IPS-11a (cell line): Measurements from ENCODE around the gene TSPEAR.

Experiments used
- H3K4me3 ChIP-seq: one replicate; pipeline ENCODE4 v1.5.1; 2013; ENCODE audit warnings: low read depth, low read length, control low read depth

The TSPEAR gene

DNA sequence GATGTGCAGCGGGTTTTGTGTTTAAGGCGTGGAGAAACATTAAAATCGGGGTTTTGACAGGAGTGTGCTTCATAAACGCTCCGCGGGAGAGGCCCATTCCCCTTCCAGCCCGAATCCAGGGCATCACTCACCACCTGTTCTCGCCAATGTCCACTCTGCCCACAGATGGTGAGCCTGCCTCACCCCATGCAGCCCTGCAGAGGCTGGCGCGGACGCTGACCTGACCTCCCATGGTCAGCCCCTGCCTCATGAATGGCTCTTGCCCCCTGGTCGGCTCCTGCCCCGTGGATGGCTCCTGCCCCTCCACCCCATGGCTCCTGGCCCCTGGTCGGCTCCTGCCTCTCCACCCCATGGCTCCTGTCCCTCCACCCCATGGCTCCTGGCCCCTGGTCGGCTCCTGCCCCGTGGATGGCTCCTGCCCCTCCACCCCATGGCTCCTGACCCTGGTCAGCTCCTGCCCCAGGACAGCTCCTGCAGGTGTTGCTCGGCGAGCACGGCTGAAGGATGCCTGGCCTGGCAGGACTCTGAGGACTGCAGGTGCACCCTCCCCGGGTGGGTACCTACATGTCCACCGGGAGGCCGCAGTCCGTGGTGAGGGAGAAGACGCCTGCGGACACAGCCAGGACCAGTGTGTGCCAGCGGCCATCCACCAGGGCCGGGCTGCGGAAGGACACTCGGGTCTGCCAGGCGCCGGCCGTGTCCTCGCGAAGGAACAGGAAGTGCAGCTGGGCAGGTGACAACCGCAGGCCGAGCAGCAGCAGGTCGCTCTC, 178.1 kb downstream of the TSPEAR start:
- no peak overlapping the region for H3K4me3 ChIP-seq

GRCh38 chr21:44532712-44533111, 178.7 kb downstream of the TSPEAR start:
- H3K4me3 ChIP-seq = no peak overlapping the region

- H3K4me3 ChIP-seq = no peak overlapping the region
Measured at GRCh38 chr21:44531606-44532564, 179.5 kb downstream of the TSPEAR start.

DNA sequence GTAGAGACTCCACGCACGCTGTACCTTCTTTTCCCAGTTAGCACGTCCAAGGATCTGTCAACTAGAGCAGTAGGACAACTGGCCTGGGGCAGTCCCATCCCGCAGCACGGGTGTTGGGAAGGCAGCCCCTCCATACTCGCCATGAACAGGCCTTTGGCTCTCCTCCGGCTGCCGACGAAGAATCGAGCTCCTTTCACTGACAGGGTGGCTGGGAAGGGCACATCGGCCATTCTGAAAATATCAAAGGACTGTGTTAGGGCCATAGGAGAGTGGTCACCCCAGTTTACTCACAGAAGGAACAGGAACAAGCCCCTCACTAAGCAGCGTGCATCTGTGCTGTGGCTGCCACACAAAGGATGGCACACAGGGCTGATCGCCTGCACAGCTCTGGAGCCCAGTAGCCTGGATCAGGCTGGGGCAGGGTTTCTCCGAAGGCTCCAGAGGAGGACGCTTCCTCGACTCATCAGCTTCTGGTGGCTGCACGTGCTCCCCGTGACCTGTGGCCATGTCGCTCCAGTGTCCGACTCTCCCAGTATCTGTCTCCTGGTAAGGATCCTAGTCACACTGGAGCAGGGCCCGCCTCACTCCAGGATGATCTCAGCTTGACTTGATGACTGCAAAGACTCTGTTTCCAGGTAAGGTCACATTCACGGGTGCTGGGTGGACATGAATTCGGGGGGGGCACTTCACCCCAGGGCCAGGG, 180.3 kb downstream of the TSPEAR start:
- H3K4me3 ChIP-seq = no peak overlapping the region

DNA sequence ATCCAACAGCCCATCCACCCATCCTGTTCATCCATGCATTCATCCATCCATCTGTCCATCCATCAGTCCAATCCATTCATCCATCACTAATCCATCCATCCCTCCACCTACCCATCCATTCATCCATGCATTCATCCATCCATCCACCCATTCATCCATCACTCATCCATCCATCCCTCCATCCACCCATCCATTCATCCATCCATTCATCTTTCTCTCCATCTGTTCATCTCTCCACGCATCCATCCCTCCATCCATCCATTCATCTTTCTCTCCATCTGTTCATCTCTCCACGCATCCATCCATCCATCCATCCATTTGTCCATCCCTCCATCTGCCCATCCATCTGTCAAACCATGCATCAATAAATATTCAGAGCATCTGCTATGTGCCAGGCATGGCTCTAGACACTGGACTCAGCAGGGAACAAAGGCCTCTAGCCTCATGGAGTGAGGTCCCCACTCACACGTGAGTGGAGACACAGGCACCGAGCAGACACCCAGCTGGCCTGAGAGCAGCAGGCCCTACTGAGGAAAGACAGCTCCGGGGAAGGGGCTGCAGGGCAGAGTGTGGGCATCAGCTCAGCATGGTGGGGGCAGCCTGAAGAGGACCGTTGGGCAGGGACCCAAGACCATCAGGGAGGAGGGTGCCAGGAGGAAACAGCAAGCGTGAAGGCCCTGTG, 181.0 kb downstream of the TSPEAR start:
- no peak overlapping the region for H3K4me3 ChIP-seq

DNA sequence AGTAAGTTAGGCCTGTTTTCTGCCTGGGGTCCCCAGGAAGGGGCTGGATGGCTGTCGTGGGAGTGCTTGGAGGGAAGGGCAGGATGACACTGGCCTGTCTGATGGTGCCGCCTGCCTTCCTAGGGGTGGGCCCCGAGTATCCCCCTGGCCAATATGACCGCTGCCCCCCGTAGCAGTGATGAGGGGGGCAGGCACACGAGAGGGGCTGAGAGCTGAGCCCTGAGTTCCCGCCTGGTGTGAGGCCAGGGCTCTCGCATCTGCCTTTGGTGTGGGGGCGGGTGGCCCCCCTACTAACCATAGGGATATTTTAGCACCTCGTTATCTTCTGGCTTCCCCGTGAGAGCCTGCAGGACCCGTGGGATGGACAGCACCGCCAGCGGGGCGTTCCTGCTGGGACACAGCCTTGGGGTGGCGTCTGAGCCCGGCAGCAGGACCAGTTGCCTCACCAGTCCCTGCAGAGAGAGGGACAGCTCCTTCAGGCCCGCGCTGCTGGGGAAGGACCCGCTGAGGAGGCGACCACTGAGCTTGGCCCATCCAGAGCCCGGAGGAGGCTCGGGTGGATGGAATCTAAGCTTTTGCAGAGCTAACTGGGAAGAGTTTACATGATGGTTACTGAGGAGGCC, 181.8 kb downstream of the TSPEAR start:
- H3K4me3 ChIP-seq = no peak overlapping the region

- no peak overlapping the region for H3K4me3 ChIP-seq
Measured at GRCh38 chr21:44529011-44529421, 182.4 kb downstream of the TSPEAR start.

DNA sequence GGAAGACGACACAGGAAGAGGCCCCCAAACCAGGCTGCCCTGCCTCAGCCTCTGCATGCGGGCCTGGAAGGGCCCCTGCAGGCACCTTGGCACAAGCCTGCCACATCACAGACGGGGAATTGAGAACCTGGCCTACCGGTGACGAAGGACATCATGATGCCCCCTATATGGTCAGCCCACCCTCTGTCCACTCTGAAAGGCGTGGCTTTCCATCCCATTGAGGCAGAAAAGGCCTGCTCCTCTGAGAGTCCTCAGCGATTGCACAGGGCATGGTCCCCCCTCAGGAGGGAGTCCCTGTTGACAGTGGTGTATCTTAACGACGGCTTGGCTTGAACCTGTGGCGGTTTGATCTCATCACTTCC, 182.8 kb downstream of the TSPEAR start:
- H3K4me3 ChIP-seq = no peak overlapping the region

DNA sequence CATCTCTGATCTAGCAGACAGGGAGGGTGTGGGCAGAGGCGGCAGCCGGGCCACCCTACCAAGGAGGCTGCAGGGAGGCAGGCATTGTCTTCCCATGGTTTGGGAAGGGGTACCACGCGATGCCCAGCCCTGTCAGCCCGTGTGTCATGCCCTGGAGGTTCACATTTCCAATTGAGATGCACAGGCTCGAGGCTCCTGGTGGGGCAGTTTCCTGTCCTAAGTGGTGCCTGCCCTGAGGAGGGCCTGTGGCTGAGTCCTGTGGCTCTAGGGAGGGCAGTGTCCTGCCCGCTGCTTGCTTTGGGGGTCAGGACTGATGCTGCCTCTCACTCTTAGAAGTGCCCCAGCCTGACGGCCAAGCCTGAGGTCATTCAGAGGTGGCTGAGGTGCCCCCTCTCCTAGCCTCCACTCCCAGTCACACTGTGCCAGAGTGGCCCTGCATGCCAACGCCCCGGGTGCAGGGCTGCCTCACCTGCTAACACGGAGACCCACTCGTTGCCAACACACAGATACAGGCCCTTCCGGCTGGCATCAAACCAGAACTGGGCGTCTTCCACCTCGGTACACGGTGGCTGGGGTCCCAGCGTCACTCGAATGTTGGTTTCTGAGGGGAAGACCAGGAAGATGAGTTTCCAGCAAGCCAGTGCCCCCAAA, 183.3 kb downstream of the TSPEAR start:
- H3K4me3 ChIP-seq = no peak overlapping the region

DNA sequence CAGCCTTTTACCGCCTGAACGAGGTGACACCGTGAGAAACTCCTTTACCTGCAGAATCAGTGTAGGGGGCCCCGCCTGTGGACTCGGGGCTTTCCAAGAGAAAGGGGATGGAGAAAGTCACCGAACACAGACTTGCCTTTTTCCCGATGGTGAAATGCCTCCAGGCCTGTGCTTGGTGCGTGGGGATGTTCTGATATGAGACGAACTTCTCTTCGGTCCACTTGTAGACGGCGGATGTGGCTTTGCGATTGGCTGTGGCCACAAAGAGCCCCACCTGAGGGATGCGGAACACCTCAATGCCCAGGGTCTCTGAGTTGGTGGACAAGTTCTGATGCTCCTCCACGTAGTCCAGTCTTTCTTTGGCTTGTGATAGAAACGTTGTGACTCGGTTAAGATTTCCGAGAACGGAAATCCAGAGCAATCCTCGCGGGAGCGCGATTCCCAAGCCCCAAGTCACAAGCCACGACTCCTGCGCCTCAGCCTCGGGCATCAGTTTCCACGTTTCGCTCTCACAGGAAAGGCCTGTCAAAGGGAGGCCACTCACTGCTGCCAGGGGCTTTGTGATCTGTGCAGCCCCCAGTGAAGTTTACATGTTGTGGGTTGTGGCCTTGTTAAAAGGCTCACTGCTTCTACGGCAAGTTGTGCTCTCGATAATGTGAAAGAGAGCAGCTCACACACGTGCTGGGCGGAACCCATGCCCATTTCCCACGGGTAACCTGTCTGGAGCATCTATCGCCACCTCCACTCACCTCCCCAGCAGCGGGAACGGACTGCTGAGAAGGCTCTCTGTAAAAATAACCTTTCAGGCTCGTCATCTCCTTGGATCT, 184.0 kb downstream of the TSPEAR start:
- no peak overlapping the region for H3K4me3 ChIP-seq

DNA sequence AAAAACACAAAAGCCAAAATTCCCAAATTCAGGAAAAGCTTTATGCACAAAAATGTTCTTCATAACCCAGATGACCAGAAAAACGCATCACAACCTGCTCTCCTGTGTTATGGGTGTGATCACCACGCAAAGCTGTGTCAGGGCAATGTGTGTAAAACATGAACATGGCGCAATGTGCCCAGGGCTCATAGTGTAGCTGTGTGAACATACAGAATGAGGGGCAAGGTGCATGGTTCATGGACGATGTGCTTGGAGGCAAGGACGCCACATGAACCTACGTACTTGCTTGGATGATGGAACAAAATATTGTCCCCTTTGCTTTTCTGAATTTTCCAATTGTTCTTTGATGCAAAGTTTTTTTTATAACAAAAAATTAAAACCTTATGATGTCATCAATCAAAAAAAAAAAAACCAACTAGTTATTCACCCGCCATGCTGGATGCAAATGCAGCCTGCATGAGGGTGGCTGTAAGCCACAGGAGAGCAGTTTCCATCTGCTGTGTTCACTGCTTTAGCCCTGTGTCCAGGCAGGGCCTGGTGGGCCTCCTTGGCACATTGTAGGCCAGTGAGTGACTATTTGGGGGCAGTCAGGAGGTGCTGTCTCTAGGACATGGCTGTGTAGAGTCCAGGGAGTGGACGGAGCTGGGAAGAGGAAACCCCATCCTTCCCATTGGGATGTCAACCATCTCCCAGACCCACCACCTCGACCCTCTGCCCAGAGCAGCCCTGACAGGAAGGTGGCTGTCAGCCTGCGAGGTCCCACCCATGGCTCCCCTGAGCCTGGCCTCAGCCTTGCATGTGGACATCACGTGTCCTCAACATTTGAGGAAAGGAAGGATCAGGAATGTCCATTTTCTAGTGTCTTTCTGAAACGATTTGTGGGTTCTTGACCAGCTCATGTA, 185.0 kb downstream of the TSPEAR start:
- no peak overlapping the region for H3K4me3 ChIP-seq

DNA sequence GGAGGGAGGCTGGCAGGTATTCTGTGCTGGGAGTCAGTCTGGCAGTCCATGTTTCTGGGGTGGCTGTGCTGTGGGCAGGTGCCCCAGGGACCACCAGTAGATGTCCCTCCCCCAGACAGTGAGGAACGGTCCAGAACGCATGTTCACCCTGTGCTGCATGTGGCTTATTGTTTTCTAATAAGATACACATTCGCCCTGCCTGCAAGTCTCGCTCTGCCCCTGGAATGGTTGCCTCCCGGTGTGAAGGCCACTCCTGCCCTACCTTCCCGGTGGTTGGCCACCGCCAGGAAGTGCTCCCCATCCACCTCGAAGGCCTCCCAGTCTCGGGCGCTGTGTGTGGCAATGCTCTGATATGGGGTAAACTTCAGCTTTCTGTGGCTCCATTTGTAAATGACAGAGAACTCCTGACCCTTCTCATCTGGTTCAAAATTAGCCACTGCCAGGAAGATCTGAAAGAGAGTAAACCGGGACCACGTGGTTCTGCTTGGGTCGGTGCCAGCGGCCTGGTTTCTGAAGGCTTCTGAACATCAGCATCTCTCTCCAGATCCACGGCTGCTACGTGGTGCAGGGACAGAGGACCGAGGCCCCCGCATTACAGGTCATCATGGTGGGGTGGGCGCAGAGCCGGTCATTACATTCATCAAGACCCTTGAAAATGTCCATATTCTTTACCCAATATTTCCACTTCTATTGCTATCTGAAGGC, 185.8 kb downstream of the TSPEAR start:
- H3K4me3 ChIP-seq = no peak overlapping the region

GRCh38 chr21:44524414-44525371, 186.7 kb downstream of the TSPEAR start:
- no peak overlapping the region for H3K4me3 ChIP-seq

GRCh38 chr21:44523567-44524413, 187.6 kb downstream of the TSPEAR start:
- H3K4me3 ChIP-seq = no peak overlapping the region

- H3K4me3 ChIP-seq = no peak overlapping the region
Measured at GRCh38 chr21:44522753-44523204, 188.6 kb downstream of the TSPEAR start.
